ENCODE results near the gene BCAP31. TPM values are rescaled to one million over a fixed set of nuclear protein-coding genes. Genes with fewer than 3 reads are reported as not detected.

BCAP31 gene
- total RNA-seq, 4 donors from 2014 or later, result 99.0 to 126 (median 114) TPM

DNA sequence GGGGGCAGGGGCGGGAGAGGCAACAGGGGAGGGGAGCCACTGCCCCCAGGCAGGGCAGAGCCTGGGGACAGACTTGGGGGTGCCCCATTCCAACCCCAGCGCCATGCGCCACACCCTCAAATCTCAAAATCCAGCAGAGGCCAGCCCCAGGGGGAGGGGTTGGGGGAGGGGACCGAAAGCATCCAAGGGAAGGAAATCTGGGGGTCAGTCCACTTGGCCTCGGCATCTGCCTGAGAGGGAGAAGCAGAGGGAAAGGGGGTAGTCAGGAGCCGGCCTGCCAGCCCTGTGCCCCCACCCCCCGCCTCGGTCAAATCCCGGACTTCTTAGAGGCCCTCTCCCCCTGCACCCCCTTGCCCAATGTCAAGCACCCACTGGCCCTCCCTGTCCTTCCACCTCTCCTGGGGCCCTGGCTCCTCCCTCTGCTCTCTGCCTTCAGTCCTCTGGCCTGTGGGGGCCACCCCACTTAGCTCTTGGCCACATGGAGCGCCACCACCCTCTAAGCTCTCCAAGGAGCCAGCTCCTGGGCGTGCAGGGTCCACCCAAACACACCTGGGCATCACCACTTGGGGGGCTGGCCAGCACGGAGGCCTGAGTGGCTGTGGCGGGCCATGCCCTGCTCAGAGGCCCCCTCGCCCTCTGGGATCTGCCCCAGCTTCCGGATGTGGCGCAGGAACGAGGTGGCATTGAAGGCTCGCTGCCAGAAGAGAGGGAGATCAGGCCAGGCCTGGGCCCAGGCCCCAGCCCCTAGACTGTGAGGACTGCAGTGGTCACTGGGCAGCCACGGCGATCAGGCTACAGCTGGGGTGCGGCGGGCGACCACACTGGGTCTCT is 54.1 kb downstream of the BCAP31 start:
- H3K9me3 ChIP-seq, result no peaks in the 10 kb centered on the region
- 75 to 82% methylated on average over 5 to 20 of the region's 23 CpGs for WGBS, 2 donors
- peaks cover 0 to 56% of the 10 kb centered on the region in 2 donors for H3K27me3 ChIP-seq
- H3K4me3 ChIP-seq, result no peak overlapping the region
- no peaks in the 10 kb centered on the region for H3K4me1 ChIP-seq
- no peak for DNase-seq (ENCODE audit: low spot score in 2 of 2)
- H3K27ac ChIP-seq, result no peak overlapping the region
- no peaks in the 10 kb centered on the region for H3K36me3 ChIP-seq
- TF ChIP-seq EP300 (IDR thresholded peaks at IDR 0.05), result no peak
- TF ChIP-seq, protein P1, sequence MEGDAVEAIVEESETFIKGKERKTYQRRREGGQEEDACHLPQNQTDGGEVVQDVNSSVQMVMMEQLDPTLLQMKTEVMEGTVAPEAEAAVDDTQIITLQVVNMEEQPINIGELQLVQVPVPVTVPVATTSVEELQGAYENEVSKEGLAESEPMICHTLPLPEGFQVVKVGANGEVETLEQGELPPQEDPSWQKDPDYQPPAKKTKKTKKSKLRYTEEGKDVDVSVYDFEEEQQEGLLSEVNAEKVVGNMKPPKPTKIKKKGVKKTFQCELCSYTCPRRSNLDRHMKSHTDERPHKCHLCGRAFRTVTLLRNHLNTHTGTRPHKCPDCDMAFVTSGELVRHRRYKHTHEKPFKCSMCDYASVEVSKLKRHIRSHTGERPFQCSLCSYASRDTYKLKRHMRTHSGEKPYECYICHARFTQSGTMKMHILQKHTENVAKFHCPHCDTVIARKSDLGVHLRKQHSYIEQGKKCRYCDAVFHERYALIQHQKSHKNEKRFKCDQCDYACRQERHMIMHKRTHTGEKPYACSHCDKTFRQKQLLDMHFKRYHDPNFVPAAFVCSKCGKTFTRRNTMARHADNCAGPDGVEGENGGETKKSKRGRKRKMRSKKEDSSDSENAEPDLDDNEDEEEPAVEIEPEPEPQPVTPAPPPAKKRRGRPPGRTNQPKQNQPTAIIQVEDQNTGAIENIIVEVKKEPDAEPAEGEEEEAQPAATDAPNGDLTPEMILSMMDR (IDR thresholded peaks at IDR 0.05), result no peak
- no peak for TF ChIP-seq POLR2A (IDR thresholded peaks at IDR 0.05)

DNA sequence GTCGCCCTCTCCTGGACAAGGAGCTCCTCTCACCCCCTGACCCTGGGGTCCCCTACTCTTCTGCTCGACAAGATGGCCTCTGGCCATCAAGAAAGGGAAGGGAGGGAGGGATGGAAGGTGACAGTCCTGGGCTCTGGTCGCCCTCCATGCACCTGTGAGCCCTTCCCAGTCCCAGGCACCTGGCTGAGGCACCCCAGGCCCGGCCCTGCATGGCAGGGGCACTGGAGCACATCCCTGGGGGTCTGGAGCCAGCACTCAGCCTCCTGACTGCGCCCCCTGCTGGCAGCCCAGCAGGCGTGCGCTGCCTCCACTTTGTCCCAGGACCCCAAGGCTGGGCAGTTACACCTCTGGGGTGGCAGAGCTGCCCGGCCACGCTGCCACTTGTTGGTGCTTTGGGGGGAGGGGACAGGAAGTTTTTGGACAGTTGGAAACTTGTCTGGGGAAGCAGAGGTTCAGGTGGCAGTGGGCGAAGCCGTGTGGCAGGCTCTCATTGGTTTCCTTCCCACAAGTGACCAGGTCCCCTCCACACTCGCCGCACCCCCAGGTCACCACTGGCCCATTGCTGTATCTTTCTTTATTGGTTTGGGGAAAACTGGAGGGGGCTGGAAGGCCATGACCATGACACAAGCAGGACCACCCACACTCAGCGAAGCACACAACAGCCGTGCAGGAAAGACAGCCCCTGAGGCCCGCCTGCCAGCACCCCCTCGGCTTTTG is 54.9 kb downstream of the BCAP31 start:
- Histone ChIP-seq H3K27me3 (peaks cover 0 to 50% of the 10 kb centered on the region in 2 donors), H3K4me1 (no peaks in the 10 kb centered on the region), H3K27ac (no peak overlapping the region), H3K4me3 (no peak overlapping the region), H3K9me3 (no peaks in the 10 kb centered on the region), H3K36me3 (no peaks in the 10 kb centered on the region)
- WGBS, 2 donors, result 61 to 80% methylated on average over 4 to 16 of the region's 17 CpGs
- no peak for TF ChIP-seq POLR2A (IDR thresholded peaks at IDR 0.05)
- TF ChIP-seq, protein P1 (IDR thresholded peaks at IDR 0.05), result peak; percentile 60 to 68 (median 64)
- no peak for DNase-seq (ENCODE audit: low spot score in 2 of 2)

DNA sequence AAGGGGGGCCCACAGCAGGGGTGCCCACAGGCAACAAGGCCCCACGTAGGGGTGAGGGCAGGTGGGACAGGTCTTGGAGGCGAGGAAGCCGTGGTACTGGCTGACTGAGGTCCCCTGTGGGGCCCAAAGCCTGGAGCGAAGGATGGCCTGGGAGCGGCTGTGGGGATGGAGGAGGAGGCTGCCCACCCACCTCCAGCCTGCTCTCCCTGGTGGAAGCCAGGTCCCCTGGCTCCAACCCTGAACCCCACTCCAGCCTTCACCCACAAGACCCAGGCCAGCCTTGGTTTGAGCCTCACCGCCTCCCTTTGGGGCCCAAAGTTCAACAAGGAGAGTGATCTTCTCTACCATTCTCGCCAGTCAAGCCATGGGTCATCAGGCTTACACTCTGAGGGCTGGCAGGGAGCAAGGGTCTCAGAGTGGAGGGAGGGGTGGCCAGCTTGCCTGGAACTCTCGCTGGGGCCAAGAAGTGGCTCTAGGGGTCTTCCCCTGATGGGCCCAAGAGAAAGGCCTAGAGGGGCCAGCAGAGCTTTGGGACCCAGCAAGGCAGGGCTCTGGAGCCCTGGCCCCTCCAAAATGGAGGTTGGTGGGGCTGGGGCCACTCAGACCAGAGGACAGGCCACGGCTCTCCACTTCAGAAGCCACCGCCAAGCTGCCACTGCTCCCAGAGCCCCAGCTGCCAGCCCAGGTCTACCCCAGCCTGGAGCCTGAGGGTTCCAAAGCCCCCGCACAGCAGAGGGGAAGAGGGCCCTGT is 55.6 kb downstream of the BCAP31 start:
- TF ChIP-seq POLR2A (IDR thresholded peaks at IDR 0.05), result no peak
- TF ChIP-seq, protein P1 (IDR thresholded peaks at IDR 0.05), result no peak
- no peak for TF ChIP-seq EP300 (IDR thresholded peaks at IDR 0.05)
- Histone ChIP-seq H3K4me1 (no peaks in the 10 kb centered on the region), H3K27me3 (peaks cover 0 to 52% of the 10 kb centered on the region in 2 donors), H3K9me3 (no peaks in the 10 kb centered on the region), H3K36me3 (no peaks in the 10 kb centered on the region), H3K4me3 (no peak overlapping the region), H3K27ac (no peak overlapping the region)
- no peak for DNase-seq (ENCODE audit: low spot score in 2 of 2)
- 85 to 86% methylated on average over 7 to 11 of the region's 11 CpGs for WGBS, 2 donors

DNA sequence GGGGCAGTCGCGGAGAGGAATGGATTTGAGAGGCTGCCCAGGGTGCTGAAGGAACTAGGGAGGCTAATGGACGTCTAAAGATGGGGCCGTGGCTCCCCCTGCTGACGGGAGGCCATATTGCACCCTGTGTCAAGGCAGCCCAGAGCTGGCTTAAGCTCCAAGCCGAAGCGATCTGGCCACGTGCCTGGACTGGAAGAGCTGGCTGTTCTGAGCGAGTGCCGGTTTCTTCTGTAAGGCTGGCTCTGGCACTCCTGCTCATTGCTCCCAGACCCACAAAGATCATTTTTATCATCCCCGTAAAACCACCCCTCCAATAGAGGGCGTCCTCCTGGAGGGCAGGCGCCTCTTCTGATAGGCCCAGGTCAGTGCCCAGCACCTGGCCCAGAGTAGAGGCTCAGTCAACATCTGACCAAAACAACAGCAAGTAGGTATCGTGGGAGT is 56.2 kb downstream of the BCAP31 start:
- Histone ChIP-seq H3K4me1 (no peaks in the 10 kb centered on the region), H3K4me3 (peak overlapping the region in 1 of 4 donors; percentile 12), H3K27me3 (peaks cover 0 to 55% of the 10 kb centered on the region in 2 donors), H3K9me3 (no peaks in the 10 kb centered on the region), H3K36me3 (no peaks in the 10 kb centered on the region), H3K27ac (no peak overlapping the region)
- TF ChIP-seq, protein P1 (IDR thresholded peaks at IDR 0.05), result peak; percentile 65 to 78 (median 74)
- no peak for TF ChIP-seq EP300 (IDR thresholded peaks at IDR 0.05)
- WGBS, 2 donors, result 20 to 41% methylated on average over 4 to 8 of the region's 14 CpGs
- peak; percentile 71 to 86 for DNase-seq (ENCODE audit: low spot score in 2 of 2)

Data from tibial nerve (tissue), 4 donors.